Activated T-cell treated with anti-CD3 and anti-CD28 coated beads for 1 hour (primary cell): ENCODE results near the gene SEPSECS.

Source experiments
- DNase-seq: peaks from one replicate; pipeline ENCODE4 v3.0.0-alpha.2; 2020; ENCODE audit warnings: low read depth

SEPSECS gene

DNA sequence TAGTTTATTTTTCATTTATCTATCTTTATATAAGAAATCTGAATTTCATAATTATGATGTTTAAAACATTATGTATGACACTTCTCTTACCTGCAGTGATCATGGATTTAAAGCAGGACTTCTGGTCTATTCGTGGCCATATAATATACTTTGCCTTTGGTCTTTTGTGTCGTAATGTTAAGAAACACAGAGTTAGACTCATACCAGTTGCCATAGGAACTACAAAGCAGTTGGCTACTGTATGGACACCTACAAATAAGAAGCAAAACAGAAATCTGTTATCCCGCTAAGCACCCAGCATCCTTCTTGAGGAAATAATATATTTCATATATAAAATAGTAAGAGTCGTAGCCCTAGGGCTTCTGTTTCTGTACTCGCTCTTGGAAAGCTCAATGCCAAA is 4.3 kb downstream of the SEPSECS start:
- no peak for DNase-seq

DNA sequence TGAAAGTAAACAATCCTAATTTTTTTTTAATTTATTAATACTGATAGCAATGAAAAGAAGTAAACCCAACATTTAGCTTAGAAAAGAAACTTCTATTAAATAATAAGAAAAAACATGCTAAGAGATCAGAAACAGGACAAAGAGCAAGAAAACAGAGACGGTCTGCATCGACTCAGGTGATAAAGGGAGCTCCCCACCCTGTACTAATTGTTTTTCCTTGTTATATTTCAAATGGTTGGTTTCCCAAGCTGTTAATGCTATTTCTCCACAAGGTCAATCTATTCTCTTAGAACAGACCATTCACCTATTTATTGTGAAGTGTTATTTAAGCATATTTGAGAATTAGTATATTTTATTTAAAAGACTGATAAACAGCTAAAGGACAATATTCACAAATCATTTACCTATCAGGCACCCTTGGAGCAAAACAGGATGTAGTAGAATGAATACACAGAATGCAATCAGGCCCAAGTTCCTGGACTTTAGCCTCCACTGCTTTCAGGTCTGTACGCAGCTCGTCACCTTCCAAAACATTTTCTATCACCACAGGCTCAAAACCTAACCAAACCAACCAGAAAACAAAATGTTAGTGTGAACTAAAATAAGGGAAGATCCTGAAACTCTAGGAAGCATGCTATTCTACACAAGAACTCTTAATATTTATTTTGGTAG is 5.5 kb downstream of the SEPSECS start:
- no peak for DNase-seq

DNA sequence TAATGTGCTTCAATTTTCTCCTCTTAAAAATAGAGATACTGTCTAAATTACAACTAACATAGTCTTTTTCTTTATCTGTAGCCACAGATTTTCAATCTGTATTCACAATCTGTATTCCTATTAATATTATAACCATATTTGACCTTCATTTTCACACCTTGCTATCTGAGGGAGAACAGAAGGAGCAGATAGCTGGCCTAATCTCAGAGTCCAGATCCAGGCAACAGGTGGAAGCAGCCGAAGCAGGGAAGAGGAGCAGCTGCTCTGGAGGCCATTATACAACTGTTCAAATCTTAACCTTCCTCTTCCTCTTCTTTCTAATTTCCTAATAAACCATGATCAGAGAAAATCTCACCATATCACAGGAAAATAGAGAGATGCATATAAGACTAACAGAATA is 14.2 kb downstream of the SEPSECS start:
- no peak for DNase-seq

DNA sequence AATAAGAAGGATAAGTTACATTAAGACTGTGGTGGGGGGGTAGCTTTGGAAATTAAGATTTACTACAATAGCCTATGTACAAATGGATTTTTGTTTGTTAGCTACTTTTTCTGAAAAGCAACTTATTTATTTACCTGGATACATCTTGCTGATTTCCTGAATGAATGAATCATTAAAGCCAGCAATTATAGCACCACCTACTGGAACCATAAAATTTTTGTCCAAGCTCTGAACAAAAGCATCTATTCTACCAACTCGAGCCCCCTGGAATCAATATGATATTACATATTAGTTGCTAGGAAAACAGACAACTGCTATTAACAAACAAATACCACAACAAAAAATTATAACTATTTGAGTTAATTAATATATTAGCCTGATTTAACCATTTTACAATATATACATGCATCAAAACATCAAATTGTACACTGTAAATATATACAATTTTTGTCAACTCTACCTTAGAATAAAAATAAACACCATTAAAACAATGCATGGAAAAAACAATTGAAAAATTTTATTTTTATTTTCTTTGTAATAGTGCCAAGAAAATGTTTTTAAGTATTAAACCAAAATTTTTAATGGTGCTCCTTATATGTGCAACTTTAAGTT is 15.3 kb downstream of the SEPSECS start:
- no peak for DNase-seq

DNA sequence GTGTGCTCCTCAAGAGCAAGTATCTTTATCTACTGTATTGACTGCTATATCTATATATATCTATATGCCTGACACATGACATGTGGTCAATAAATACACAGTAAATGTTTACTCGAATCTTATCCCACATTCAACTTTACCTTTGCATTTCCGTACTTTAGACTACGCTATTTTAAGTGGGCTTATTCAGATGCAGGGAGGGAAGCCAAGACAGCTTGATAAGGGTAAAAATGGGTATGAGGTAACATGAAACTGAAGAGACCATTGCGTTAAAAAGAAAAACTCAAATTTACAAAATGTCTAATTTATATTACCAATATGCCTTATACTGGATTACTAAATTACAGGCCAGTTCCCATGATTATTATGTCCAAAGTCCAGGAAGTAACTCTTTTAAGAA is 17.8 kb downstream of the SEPSECS start:
- DNase-seq = no peak

DNA sequence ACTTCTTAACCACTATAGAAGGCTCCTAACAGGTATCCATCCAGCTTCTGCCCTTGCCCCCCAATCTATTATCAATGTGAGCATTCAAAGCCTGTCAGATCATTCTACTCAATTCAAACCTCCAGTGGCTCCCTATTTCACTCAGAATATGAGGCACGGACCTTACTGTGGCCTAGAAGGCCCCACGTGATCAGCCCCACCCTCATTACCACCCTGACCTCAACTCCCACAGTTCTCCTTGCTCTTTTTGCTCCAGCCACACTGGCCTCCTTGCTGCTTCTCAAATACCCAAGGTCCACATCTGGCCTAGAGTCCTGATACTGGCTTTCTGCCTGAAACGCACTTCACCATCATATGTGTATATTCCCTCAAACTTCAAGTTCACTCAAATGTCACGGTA is 18.7 kb downstream of the SEPSECS start:
- no peak for DNase-seq

DNA sequence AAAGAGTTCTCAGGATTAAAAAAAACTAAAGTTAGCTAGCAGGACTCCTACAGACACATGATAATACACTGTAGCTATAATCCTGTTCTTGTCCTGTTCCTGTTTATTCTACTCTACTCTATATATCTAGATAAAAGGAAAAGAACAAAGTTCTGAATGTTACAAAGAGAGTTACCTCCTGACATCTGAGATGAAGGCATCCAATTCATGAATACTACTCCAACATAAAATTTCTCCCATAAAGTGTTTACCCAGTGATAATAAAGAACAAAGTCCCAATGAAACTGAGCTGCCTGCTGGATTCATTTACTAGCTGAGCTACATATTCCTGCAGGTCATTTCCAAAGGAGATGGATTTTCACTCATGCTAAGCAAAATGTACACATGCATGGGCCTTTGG is 27.1 kb downstream of the SEPSECS start:
- no peak for DNase-seq

DNA sequence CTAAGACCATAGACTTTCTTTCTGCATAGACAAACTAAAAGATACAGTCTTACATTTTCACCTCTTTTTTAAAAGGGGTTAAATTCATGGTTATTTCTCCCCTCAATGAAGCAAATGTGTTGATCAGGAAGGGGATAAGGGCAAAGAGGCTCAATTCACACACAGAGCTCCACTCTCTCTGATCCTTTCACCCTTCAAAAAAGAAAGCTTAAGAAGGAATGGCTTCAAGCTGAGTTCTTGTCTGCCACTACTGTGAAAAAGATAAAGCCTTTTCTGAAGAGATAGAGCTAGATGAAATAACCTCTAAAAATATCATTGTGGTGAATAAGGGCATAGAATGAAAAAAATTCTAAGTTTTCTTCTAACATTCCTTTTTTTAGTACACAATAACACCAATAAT is 28.3 kb downstream of the SEPSECS start:
- no peak for DNase-seq

DNA sequence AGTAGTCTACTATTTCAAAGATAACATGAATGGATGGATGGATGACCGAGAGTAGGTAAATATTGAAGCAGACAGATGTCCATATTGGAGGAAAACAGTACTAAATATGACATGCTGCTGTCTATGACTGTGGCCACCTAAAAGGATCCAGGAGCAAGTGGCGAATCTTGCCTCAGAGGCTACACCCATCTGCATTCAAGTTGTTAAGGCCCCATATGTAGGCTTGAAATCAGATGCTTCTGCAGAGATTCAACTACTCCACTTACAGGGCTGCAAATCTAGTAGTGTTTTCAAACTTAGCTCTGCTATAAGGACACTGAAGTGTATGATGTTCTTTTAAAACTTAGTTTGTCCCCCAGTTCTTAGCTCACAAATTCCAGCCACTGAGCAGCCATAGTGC is 28.9 kb downstream of the SEPSECS start:
- DNase-seq = no peak

DNA sequence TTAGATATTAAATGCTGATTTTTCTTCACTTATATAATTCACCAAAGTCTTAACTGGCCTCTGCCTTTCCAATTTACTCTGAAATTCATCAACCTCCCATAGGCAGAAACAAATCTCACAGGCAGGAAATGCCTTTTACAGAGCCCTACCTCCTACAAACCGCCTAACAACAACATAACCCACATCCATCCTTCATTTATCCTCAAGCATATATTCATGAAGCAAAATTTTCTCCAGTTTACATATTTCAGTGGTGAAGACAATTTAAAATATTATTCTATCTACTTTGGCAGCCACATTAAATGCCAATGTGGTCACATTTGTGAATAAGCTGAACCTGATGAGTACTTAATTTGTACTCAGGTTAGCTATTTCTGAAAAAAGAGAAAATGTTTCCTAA is 30.3 kb downstream of the SEPSECS start:
- DNase-seq = no peak

DNA sequence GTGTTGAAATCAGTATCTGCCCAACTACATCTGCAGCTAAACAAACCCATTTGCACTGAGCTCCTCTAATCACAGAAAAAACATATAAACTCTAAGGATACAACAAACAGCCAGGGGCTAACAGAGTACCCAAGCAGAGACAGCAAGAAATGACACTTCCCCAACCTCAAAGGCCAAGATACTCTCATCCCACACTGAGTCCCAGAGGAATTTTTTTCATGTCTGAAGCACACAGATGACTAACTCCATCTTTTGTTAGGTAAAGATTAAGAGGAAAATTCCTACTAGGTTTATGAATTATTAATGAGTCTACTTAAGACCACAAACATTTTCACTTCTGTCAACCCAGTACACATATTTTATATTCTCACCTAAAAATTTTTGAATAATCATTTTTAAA is 31.6 kb downstream of the SEPSECS start:
- no peak for DNase-seq

DNA sequence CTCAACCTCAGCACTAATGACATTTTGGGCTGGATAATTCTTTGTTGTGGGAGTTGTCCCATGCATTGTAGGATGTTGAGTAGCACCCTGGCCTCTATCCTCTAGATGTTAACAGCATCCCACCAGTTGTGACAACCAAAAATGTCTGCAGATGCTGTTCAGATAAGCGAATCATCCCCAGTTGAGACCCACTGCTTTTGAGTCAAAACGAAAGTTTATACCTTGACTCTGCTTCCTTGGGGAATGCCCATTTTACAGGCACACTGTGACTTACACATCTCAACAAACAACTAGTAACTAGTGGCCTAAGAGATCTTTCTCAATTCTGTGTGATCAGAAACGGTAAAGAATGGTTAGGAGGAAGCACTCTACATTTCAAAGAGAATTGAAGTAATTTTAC is 37.0 kb downstream of the SEPSECS start:
- DNase-seq = no peak

DNA sequence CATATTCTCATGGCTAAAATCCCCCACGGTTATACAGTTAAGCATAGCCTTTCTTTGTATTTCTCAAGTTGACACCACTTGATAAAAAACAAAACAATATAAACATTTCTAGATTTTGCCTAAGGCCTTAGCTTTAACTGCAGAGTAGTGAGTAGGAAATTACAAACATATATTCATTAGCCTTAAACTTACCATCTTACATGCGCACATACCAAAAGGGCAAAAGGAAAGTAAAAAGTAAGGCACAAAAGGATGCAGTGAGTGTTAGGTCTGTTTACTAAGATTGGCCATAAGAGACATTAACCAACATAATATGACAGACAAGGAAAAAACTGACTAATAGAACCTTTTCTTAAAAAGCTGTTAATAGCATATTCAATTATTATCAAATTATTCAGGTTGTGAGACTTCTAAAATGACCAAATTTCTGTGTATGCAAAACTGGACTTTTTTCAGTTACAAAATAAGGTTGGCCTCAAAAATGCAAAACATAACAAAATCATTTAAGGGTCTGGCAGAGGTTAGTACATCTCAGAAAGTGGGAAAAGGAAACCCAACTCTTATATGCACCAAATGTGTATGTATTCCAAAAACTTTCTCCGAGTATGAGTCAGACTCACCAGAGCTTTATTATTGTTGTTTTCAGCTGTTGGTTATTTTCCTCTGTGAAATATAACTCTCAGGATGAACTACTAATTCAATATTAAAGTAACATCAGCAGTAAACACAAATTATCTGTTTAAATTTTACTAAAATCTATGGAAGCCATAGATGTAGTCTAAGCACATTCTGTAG is 39.9 kb downstream of the SEPSECS start:
- no peak for DNase-seq

DNA sequence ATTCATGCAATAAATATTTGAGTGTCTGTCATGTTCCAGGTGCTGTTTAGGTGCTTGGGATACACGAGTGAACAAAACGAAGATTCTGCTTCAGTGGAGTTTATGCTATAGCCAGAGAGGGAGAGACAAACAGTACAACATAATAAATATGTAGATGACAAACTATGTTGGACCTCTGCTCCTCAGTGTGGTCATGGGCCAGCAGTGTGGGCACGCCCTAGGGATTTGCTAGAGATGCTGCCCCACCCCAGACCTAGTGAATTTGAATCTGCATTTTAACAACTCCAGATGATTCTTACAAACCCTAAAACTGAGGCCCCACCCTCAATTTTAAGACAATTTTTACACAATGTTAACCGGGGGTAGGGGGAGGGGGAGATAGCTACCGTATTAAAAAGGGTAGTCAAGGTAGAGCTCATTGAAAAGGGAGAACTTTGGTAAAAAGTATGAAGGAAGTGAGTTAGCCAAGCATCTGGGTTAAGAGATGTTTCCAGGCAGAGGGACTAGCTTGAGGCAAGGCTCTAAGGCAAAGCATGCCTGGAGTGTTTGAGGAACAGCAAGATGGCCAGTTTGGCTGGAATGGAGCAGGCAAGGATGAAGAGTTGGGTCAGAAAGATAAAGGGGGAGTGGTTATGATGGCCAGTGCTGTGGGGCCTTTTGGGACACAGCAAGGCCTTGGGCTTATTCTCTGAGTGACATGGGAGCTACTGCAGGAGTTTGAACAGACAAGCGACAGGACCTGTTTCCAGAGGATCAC is 42.4 kb downstream of the SEPSECS start:
- DNase-seq = no peak

DNA sequence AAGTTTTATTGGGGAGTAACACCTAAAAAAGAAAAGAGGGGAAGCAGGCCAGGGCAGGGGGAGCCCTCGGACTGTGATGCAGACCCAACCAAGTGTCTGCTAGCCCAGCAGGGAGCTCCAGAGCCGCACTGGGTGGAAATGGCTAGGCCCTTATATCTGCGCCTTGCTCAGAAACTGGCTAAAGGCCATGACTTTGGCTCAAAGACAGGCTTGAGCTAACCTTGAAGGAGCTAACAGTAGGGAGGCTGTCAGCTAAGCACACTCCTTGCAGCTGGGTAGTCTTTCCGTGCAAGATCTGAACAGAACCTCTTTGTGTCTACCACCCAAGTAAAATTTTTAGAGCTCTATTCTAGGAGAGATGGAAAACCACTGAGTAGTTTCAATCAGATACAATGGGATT is 43.0 kb downstream of the SEPSECS start:
- no peak for DNase-seq

DNA sequence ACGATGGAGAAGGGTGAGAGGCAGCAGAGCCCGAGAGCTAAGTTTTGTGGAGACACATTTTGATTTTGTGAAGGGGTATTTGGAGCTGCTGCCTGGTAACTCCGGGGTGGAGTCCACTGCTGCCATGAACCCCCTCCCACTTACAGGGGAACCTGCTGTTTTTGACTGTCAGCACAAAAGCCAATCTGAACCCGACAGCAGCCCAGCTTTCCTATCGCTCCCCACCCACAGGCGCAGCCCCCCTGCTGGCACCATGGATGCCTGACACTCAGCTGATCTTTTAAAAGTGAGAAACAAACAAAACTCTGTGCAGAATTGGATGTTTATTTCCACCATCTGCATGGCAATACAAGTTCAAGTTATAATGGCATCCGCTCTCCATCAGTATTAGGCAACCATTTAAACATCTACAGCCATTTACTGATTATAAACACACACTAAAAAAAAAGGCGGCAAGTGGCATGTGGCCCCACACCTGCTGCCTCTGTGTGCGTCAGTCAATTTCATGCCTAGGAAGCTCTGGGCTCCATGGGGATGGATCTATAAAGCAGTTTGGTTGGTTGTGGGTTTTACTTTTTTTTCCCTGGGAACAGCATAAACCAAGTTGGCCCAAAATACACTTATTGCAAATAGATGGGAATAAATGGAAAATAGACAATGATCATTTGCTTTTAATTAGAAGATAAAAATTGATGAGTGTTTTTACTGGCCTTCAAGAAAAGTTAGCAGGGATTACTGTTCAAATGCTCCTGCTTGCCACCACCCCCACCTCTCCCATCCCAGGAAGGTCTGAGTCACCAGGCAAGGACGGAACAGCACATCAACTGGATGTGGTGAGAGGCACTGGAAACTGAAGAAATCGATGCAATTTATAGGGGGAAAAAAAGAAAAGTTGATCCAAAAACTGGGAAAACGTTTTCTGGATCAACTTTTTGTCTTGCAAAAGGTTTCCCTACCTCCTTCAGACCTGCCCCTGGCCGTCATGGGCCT is 46.0 kb downstream of the SEPSECS start:
- no peak for DNase-seq

DNA sequence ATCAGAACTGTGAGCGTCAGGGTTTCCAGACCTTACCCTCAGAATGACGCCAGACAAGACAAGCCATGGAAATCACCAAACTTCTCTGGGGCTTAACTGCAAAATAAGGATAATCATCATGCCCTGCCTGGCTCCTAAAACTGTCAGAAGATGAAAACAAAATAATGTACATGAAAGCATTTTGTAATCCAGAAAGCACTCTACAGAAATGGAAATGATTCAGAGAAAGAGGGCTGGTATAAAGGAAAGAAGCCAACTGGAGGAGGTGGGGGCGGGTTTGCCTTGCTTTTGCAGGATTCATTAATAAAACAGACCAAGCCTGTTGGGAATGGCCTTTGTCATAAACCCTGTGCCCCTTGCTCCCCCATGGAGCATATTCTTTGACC is 47.3 kb downstream of the SEPSECS start:
- DNase-seq = no peak

DNA sequence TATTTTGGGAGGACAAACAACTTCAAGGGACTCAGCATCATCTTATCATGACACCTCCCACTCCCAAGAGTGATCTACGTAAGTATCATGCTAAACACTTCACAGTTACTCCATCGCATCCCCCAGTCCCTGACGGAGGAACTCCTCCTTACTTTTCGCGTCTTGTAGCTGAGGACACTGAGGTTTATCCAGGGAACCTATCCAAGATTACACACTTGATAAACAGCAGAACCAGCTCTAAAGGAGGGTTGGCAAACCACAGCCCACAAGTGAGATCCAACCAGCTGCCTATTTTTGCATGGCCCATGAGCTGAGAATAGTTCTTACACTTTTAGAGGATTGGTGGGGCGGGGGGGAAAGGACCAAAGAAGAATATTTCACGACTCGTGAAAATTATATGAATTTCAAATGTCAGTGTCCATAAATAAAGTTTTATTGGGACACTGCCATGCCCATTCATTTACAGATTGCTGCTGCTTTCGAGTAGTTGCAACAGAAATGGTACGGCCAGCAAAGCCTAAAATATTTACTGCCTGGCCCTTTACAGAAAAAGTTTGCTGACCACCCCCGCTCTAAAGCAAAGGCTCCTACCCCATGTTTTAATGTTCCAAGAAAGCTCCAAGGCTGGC is 47.8 kb downstream of the SEPSECS start:
- DNase-seq = no peak

DNA sequence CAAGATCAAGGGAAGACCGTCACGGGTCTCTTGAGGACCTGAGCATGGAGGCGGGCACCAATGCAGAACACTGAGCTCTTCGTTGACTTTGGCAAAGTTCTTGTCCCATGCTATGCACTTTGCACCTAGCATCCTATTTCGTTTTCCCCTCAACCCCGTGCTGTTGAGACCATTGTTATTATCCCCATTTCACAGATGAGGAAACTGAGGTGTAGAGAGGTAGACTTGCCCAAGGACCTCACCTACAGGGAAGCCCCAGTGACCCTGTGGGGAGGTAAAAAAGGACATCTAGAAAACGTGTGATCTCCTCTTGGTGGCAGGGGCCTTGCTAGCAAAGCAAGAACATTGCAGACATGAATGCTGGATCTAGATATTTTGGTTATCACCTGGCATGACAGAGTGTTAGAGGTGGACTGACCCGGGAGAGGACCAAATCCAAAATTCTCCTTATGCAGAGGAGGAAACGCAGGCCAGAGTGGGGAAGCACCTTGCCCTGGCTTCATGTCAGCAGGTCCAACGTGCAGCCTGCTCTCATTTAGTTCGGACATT is 48.5 kb downstream of the SEPSECS start:
- DNase-seq = no peak

DNA sequence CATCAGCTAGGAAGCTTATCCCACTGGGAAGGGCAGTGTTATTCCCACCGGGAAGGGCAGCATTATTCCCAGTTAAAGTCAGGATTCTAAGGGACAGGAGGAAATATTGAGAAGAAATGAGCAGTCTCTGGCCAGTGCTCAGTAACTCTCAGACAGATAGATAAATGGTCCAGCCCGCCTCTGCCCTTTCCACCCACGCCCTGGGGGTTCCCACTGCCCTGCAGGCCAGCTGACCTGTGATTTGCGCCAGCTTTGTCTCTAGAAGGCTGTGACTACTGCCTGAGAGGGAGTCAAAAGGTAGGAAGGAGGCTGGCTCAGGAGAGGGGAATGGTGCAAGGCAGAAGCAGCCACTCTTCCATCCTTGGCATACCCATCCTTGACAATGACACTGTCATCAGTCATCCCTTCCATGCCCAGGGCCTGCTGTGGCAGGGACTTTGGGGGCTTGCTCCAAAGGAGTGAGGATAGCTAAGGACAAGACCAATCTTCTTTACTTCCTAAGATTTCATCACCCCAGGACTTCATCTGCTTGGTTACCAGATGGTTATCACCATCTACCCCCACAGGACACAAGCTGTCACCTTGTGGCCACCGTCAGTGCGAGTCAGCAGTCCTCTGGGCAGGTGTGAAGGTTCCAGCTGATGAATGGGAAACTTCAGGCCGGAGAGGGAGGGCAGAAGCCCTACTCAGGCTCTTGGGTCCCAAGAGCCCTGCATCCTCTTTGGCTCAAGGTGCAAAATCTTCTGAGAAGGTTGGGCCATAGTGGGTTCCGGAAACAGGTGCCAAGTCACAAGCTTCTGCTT is 49.5 kb downstream of the SEPSECS start:
- no peak for DNase-seq
